Caco-2 (cell line): ENCODE results near the gene EIF1. TPM values are rescaled to one million over a fixed set of nuclear protein-coding genes. Genes with fewer than 3 reads are reported as not detected.
A peak's percentile ranks its signal among the peaks of the same experiment; 100 is the strongest.

Experiments
- BruUV-seq: library from RNA; stranded (reverse); fragments of 400-500 nt; replicated peaks from 2 replicates; lab custom pipeline; 2021; lab: Mats Ljungman, UMichigan
- CTCF ChIA-PET: fragments of 300-600 bp; sonication (Branson Sonifier 250); formaldehyde crosslinking; loops from one replicate; lab custom pipeline; 2022; ENCODE audit warnings: antibody characterized with exemption; lab: Charles Lee
- POLR2A ChIA-PET: fragments of 300-600 bp; sonication (Branson Sonifier 250); formaldehyde crosslinking; loops from one replicate; lab custom pipeline; 2022; ENCODE audit warnings: antibody characterized with exemption; lab: Charles Lee
- DNase-seq, 2 experiments: peaks; one replicate each; pipeline versions ENCODE4 v3.0.0 to v3.0.0-alpha.2; 2020 to 2022
- H3K27me3 ChIP-seq: replicated peaks from 2 replicates; pipeline ENCODE4 v1.6.0; 2011; ENCODE audit warnings: low read length; ENCODE audit not compliant: control insufficient read depth, insufficient read depth
- H3K36me3 ChIP-seq: 2 replicates; pipeline ENCODE4 v1.5.1; 2011; ENCODE audit warnings: low read length; ENCODE audit not compliant: control insufficient read depth, insufficient read depth
- H3K4me1 ChIP-seq: fragments of 250-450 bp; sonication (Bioruptor Pico); 2 replicates; pipeline ENCODE4 v1.5.1; 2020; ENCODE audit warnings: mild to moderate bottlenecking
- H3K4me3 ChIP-seq: 2 replicates; pipeline ENCODE4 v1.5.1; 2011; ENCODE audit warnings: low read depth, mild to moderate bottlenecking, control low read depth, low read length
- H3K9me3 ChIP-seq: fragments of 250-450 bp; sonication (Bioruptor Pico); 2 replicates; pipeline ENCODE4 v1.5.1; 2020; ENCODE audit warnings: mild to moderate bottlenecking, moderate library complexity
- H3K27ac Mint-ChIP-seq: one replicate; pipeline ENCODE4 v1.8.0; 2022; ENCODE audit warnings: mixed read lengths; ENCODE audit not compliant: unreplicated experiment
- H3K27me3 Mint-ChIP-seq: one replicate; pipeline ENCODE4 v1.8.0; 2022; ENCODE audit warnings: mixed read lengths; ENCODE audit not compliant: insufficient read depth, unreplicated experiment
- H3K36me3 Mint-ChIP-seq: one replicate; pipeline ENCODE4 v1.8.0; 2022; ENCODE audit warnings: mild to moderate bottlenecking, mixed read lengths; ENCODE audit not compliant: insufficient read depth, unreplicated experiment
- H3K4me1 Mint-ChIP-seq: one replicate; pipeline ENCODE4 v1.8.0; 2022; ENCODE audit warnings: low read depth, mixed read lengths; ENCODE audit not compliant: unreplicated experiment
- H3K4me3 Mint-ChIP-seq: one replicate; pipeline ENCODE4 v1.8.0; 2022; ENCODE audit warnings: mild to moderate bottlenecking, moderate library complexity, mixed read lengths; ENCODE audit not compliant: unreplicated experiment
- H3K9me3 Mint-ChIP-seq: one replicate; pipeline ENCODE4 v1.8.0; 2022; ENCODE audit warnings: mixed read lengths; ENCODE audit not compliant: unreplicated experiment
- intact Hi-C: fragments of 100-400 bp; cut with micrococcal nuclease; formaldehyde crosslinking; loops from one replicate; pipeline ENCODE4 v1.10.0; 2022; ENCODE audit not compliant: unreplicated experiment
- total RNA-seq: library from RNA; stranded (reverse); gene quantifications from 2 replicates; pipeline ENCODE4 v1.2.3, GENCODE V29; 2022
- TF ChIP-seq, protein P1 (sequence below), 2 experiments: fragments of 200-600 bp in 1 of 2; IDR thresholded peaks; 1 replicate in 1 of 2; 2 replicates in 1 of 2; pipeline versions ENCODE4 v1.5.1 to v1.8.0; 2011 to 2022; ENCODE audit warnings: antibody characterized with exemption in 1 of 2, control low read depth in 1 of 2, inconsistent platforms in 1 of 2, low read depth in 1 of 2, low read length in 1 of 2, mild to moderate bottlenecking in 1 of 2, moderate library complexity in 1 of 2; ENCODE audit not compliant: insufficient read depth in 1 of 2, severe bottlenecking in 1 of 2, unreplicated experiment in 1 of 2

The EIF1 gene
- total RNA-seq, 1 experiment from 2014 or later, result 783 TPM

- Mint-ChIP-seq H3K27ac (no peak overlapping the region), H3K27me3 (no peaks in the 10 kb centered on the region), H3K36me3 (peaks cover 6% of the 10 kb centered on the region), H3K9me3 (no peaks in the 10 kb centered on the region), H3K4me1 (peaks cover 7% of the 10 kb centered on the region), H3K4me3 (no peak overlapping the region)
- BruUV-seq, result no TSS peak
- no peaks in the 10 kb centered on the region for H3K27me3 ChIP-seq
- H3K9me3 ChIP-seq, result no peaks in the 10 kb centered on the region
- H3K36me3 ChIP-seq, result no peaks in the 10 kb centered on the region
- H3K4me3 ChIP-seq, result no peak overlapping the region
- TF ChIP-seq, protein P1, sequence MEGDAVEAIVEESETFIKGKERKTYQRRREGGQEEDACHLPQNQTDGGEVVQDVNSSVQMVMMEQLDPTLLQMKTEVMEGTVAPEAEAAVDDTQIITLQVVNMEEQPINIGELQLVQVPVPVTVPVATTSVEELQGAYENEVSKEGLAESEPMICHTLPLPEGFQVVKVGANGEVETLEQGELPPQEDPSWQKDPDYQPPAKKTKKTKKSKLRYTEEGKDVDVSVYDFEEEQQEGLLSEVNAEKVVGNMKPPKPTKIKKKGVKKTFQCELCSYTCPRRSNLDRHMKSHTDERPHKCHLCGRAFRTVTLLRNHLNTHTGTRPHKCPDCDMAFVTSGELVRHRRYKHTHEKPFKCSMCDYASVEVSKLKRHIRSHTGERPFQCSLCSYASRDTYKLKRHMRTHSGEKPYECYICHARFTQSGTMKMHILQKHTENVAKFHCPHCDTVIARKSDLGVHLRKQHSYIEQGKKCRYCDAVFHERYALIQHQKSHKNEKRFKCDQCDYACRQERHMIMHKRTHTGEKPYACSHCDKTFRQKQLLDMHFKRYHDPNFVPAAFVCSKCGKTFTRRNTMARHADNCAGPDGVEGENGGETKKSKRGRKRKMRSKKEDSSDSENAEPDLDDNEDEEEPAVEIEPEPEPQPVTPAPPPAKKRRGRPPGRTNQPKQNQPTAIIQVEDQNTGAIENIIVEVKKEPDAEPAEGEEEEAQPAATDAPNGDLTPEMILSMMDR (IDR thresholded peaks at IDR 0.05; ENCODE audit: insufficient read depth in 1 of 2, low read depth in 1 of 2, low read length in 1 of 2, severe bottlenecking in 1 of 2, unreplicated experiment in 1 of 2), result no peak
- peaks cover 33% of the 10 kb centered on the region for H3K4me1 ChIP-seq
- DNase-seq, result no peak
- POLR2A ChIA-PET, result interaction anchor here (1.8 kb wide), 1 partner anchor 16 kb away, joined by 6 read pairs; no protein-coding TSS in a partner anchor
- CTCF ChIA-PET, result interaction anchor here (0.6 to 4.9 kb wide), 12 partner anchors 8 to 828 kb away, joined by 3 to 147 read pairs (median 6); no protein-coding TSS in a partner anchor
- intact Hi-C loops, result loop anchor here (5.0 kb wide), 2 partner anchors 240 to 845 kb away; no protein-coding TSS in a partner anchor
These were observed 41.5 kb upstream of the EIF1 start for GRCh38 chr17:41647038-41647813.

- no peaks in the 10 kb centered on the region for H3K36me3 ChIP-seq
- Mint-ChIP-seq H3K4me1 (peaks cover 7% of the 10 kb centered on the region), H3K9me3 (no peaks in the 10 kb centered on the region), H3K27me3 (no peaks in the 10 kb centered on the region), H3K4me3 (peak overlapping the region; percentile 81), H3K36me3 (peaks cover 6% of the 10 kb centered on the region), H3K27ac (peak overlapping the region; percentile 36)
- ChIA-PET CTCF (interaction anchor here (0.6 to 4.9 kb wide), 38 partner anchors 8 to 844 kb away, joined by 3 to 147 read pairs (median 4); partner anchors contain the start of gene KRT19), POLR2A (interaction anchor here (1.0 to 1.8 kb wide), 4 partner anchors 15 to 126 kb away, joined by 4 to 25 read pairs (median 8); partner anchors contain the start of gene KRT19)
- DNase-seq, result peak; percentile 89 to 95
- TF ChIP-seq, protein P1 (IDR thresholded peaks at IDR 0.05; ENCODE audit: insufficient read depth in 1 of 2, low read depth in 1 of 2, low read length in 1 of 2, severe bottlenecking in 1 of 2, unreplicated experiment in 1 of 2), result peak; percentile 96
- no peaks in the 10 kb centered on the region for H3K27me3 ChIP-seq
- H3K4me3 ChIP-seq, result peak overlapping the region; percentile 47
- intact Hi-C loops, result loop anchor here (1.0 to 5.0 kb wide), 7 partner anchors 14 to 846 kb away; no protein-coding TSS in a partner anchor
- no TSS peak for BruUV-seq
- H3K4me1 ChIP-seq, result peaks cover 33% of the 10 kb centered on the region
- no peaks in the 10 kb centered on the region for H3K9me3 ChIP-seq
These were observed 40.7 kb upstream of the EIF1 start for GRCh38 chr17:41647940-41648410.
